AG04450 (cell line): ENCODE results near the gene KCNJ4. TPM values are rescaled to one million over a fixed set of nuclear protein-coding genes. Genes with fewer than 3 reads are reported as not detected.

Experiments used
- CTCF ChIA-PET: fragments of 300-600, 350-600 bp; formaldehyde crosslinking; extraction: SDS; loops from one replicate; lab custom pipeline; 2022; ENCODE audit warnings: antibody characterized with exemption, inconsistent platforms; lab: Charles Lee
- POLR2A ChIA-PET: fragments of 350-600 bp; formaldehyde crosslinking; extraction: SDS; loops from one replicate; lab custom pipeline; 2021; ENCODE audit warnings: antibody characterized with exemption, inconsistent platforms; lab: Yijun Ruan, JAX
- DNase-seq: peaks from one replicate; pipeline ENCODE4 v3.0.0-alpha.2; 2011; ENCODE audit warnings: low read depth, low spot score
- H3K27ac ChIP-seq: one replicate; pipeline ENCODE4 v1.5.1; 2012; ENCODE audit warnings: low read depth, low read length, control low read depth
- H3K27me3 ChIP-seq: one replicate; pipeline ENCODE4 v1.6.0; 2012; ENCODE audit warnings: low read length; ENCODE audit not compliant: control insufficient read depth, insufficient read depth
- H3K4me3 ChIP-seq: 2 replicates; pipeline ENCODE4 v1.5.1; 2011; ENCODE audit warnings: mild to moderate bottlenecking, low read depth, low read length, control low read depth
- H3K9me3 ChIP-seq: 2 replicates; pipeline ENCODE4 v1.5.1; 2012; ENCODE audit warnings: low read length; ENCODE audit not compliant: control insufficient read depth, insufficient read depth
- polyA plus RNA-seq: library from polyadenylated mRNA; depleted of rRNA; stranded (reverse); fragments of >200 nt; gene quantifications from 2 replicates; pipeline ENCODE4 v1.2.3, GENCODE V29; 2011
- TF ChIP-seq, protein P1 (sequence below): IDR thresholded peaks from 2 replicates; pipeline ENCODE4 v1.5.1; 2011; ENCODE audit warnings: low read depth, low read length, control low read depth, inconsistent platforms

KCNJ4 gene
- polyA plus RNA-seq, 1 experiment, result not detected

DNA sequence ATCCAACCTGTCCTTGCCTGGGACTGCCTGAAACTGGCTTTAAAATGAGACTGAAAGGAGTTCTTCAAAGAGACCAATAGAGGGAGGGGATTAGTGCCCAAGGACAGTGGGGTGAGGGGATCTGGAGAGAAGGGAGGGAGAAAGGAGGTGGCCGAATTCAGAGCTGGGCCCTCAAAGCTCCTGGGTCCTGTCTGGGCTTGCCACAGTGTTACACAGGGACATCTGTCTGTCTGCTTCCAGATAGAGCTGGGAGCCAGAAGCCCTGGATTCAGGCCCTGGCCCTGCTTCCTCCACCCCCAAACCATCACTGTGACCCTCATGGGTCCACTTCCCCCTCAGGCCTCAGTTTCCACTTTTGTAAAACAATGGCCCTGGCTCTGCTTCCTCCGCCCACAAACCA is 3.6 kb downstream of the KCNJ4 start:
- CTCF ChIA-PET, result no interaction called here

DNA sequence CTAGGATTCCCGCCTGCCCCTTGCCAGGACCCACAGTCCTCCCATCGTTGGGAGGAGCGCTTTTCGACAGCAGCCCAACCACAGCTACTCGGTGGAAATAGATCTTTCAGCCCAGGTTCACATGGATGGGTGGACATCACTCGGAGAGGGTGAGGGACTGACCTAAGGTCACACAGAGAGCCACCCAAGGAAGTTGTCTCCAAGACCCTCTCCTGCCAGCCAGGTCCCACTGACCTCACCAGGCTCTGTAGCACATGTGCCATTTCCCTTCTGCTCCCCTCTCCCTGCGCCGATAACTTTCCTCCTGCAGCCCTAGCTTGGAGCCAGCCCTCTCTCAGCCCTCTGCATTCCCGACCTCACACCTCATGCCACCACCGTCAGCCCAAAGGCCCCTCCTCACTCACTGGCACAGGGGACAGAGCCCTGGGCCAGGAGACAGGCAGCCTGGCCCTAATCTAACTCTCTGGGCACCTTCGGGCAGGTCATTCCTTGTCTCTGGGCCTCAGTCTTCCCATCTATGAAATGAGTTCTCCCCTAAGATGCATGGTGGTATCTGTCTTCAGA is 4.7 kb downstream of the KCNJ4 start:
- CTCF ChIA-PET, result no interaction called here
- H3K4me3 ChIP-seq, result no peak overlapping the region
- no peaks in the 10 kb centered on the region; the same call in 1 of the 2 replicates for H3K9me3 ChIP-seq
- TF ChIP-seq, protein P1, sequence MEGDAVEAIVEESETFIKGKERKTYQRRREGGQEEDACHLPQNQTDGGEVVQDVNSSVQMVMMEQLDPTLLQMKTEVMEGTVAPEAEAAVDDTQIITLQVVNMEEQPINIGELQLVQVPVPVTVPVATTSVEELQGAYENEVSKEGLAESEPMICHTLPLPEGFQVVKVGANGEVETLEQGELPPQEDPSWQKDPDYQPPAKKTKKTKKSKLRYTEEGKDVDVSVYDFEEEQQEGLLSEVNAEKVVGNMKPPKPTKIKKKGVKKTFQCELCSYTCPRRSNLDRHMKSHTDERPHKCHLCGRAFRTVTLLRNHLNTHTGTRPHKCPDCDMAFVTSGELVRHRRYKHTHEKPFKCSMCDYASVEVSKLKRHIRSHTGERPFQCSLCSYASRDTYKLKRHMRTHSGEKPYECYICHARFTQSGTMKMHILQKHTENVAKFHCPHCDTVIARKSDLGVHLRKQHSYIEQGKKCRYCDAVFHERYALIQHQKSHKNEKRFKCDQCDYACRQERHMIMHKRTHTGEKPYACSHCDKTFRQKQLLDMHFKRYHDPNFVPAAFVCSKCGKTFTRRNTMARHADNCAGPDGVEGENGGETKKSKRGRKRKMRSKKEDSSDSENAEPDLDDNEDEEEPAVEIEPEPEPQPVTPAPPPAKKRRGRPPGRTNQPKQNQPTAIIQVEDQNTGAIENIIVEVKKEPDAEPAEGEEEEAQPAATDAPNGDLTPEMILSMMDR, result no peak
- no peak overlapping the region for H3K27ac ChIP-seq
- H3K27me3 ChIP-seq, result peaks cover 60% of the 10 kb centered on the region
- POLR2A ChIA-PET, result no interaction called here
- DNase-seq, result no peak

More for the DNA sequence above, 3.6 kb downstream of the KCNJ4 start:
- Histone ChIP-seq H3K27ac (no peak overlapping the region), H3K27me3 (peaks cover 65% of the 10 kb centered on the region), H3K4me3 (no peak overlapping the region), H3K9me3 (no peaks in the 10 kb centered on the region; the same call in 1 of the 2 replicates)
- POLR2A ChIA-PET, result no interaction called here
- TF ChIP-seq, protein P1, result no peak
- DNase-seq, result no peak

DNA sequence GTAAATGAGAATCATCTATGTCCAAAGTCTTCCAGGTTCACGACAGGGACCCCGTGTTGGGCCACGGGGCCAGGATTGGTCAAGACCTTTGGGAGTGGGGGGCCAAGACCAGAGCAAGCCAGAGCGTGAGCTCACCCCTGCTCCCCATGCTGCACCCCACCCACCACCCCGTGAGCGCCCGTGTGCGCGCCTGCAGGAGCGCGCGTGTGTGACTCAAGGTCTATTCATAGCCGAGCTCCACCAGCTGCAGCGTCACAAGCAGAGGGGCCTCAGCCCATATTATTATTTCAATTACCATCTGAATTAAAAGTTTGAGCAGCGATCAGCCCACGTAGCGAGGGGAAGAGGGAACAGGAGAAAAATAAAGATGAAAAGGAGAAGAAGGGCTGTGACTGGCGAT is 5.2 kb downstream of the KCNJ4 start:
- POLR2A ChIA-PET, result no interaction called here
- CTCF ChIA-PET, result no interaction called here
- TF ChIP-seq, protein P1, result no peak
- Histone ChIP-seq H3K27me3 (peaks cover 65% of the 10 kb centered on the region), H3K27ac (no peak overlapping the region), H3K4me3 (no peak overlapping the region), H3K9me3 (no peaks in the 10 kb centered on the region; the same call in 1 of the 2 replicates)
- no peak for DNase-seq

DNA sequence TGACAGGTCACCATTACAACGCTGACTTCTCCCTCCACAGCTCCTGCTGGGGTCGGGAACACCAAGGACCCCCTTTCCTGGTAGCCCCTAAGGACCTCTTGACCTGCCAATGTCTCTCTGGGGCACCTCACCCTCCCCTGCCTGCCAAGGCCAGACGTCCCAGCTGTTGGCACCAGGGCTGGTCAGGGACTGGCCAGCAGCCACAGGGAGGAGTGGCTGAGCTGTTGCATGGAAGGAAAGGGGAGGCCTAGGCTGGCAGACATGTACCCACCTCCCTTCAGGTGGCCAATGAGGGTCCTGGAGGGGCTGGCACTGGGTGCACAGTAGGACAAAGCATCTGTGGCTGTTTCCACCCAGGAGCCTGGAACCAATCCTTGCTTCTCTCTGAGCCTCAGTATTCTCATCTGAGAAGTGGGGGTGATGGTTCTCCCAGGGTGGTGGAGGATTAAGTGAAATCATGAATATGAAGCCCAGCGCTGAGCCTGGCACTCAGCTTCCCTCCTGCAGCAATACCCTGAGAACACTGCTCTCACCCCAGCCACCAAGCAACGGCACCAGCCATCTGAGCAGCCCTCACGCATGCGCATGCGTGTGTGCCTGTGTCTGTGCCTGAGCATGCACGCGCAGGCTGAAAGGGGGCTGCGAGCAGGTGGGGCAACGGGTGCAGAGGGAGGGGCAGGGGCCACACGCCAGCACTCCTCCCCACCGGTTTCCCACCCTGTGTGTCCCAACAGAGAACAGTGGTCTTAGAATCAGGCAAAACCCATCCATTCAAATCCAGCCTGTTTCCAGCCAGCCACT is 5.9 kb downstream of the KCNJ4 start:
- no peak for DNase-seq
- no peak overlapping the region for H3K4me3 ChIP-seq
- ChIA-PET CTCF (no interaction called here), POLR2A (no interaction called here)
- TF ChIP-seq, protein P1, result no peak
- H3K27me3 ChIP-seq, result peaks cover 67% of the 10 kb centered on the region
- H3K27ac ChIP-seq, result no peak overlapping the region
- no peaks in the 10 kb centered on the region; the same call in 1 of the 2 replicates for H3K9me3 ChIP-seq

DNA sequence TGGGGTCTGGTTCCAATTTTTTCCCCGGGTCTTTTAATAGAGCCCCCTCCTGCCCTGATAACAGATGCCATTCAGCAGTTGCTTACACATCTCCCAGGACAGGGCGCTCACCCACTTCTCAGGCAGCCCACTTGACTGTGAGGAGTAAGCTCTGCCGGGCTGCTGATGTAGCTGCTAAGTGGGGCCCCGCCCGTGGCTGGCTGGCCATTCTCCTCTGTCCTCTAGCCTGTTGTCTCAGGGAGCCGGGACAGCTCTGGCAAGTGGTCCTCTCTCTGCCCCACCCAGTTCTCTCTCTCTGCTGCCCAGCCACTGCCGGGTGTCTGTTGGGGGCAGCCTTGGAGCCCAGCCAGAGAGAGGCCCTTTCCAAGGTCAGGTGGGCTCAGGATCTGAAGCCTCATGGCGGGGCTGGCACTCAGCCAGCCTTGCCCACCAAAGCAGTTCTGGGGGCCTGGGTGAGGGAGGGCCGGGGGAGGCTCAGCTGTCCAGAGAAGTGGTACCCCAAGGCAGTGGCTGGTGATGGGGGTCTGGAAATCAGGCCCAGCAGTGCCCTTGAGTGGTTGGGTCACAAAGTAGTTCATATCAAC is 8.9 kb downstream of the KCNJ4 start:
- TF ChIP-seq, protein P1, result no peak
- Histone ChIP-seq H3K9me3 (no peaks in the 10 kb centered on the region; the same call in 1 of the 2 replicates), H3K27me3 (peaks cover 54% of the 10 kb centered on the region), H3K27ac (no peak overlapping the region), H3K4me3 (no peak overlapping the region)
- no peak for DNase-seq
- POLR2A ChIA-PET, result interaction anchor here (0.7 kb wide), 1 partner anchor 397 kb away, joined by 3 read pairs; no protein-coding TSS in a partner anchor
- CTCF ChIA-PET, result no interaction called here
